PFSK-1 (cell line): ENCODE measurements around the gene HSPBAP1.

Experiments used
- FOXP2 ChIP-seq: optimal IDR thresholded peaks from 2 replicates; pipeline ENCODE3; 2011; ENCODE audit warnings: borderline replicate concordance, control low read depth, inconsistent platforms; ENCODE audit not compliant: insufficient read depth; ENCODE audit errors: extremely low read length, extremely low read depth
- POLR2AphosphoS5 ChIP-seq: IDR thresholded peaks from 2 replicates; pipeline ENCODE4 v1.6.1; 2012; ENCODE audit warnings: low read depth, mild to moderate bottlenecking, control low read depth, low read length, moderate library complexity
- REST ChIP-seq, 2 experiments: IDR thresholded peaks; 2 replicates each; pipeline versions ENCODE4 v1.6.1 to v1.8.0; 2011 to 2012; ENCODE audit warnings: low read depth in 2 of 2, low read length in 2 of 2, control low read depth in 1 of 2, inconsistent platforms in 1 of 2, mild to moderate bottlenecking in 1 of 2, moderate library complexity in 1 of 2; ENCODE audit not compliant: insufficient read depth in 1 of 2
- SIN3A ChIP-seq: IDR thresholded peaks from 2 replicates; pipeline ENCODE4 v1.6.1; 2012; ENCODE audit warnings: mild to moderate bottlenecking, low read length, moderate library complexity, borderline replicate concordance; ENCODE audit not compliant: insufficient read depth
- TAF1 ChIP-seq: IDR thresholded peaks from 2 replicates; pipeline ENCODE4 v1.6.1; 2012; ENCODE audit warnings: low read length, control low read depth, borderline replicate concordance; ENCODE audit not compliant: insufficient read depth

The HSPBAP1 gene

DNA sequence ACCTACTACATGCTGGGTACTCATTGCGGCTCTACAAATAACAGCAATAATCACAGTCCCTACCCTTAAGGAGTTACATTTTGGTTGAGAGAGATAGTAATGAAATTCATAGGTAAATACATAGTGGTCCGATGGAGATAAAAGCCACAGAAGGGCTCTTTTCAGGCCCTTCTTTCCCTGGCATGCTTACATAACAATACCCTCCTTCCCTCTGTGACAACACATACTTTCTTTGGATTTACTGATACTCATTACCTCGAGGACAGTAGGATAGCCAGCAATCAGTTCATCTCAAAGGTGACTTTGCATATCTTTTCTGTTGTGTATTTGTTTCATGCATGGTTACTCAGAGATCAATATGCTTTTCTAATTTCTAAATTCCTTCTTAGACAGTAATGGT is 54.5 kb downstream of the HSPBAP1 start:
- TF ChIP-seq FOXP2, result no peak
- no peak for TF ChIP-seq POLR2AphosphoS5
- no peak for TF ChIP-seq SIN3A
- TF ChIP-seq TAF1, result no peak
- no peak for TF ChIP-seq REST (IDR thresholded peaks at IDR 0.05; ENCODE audit: insufficient read depth in 1 of 2, low read depth in 2 of 2, low read length in 2 of 2)

DNA sequence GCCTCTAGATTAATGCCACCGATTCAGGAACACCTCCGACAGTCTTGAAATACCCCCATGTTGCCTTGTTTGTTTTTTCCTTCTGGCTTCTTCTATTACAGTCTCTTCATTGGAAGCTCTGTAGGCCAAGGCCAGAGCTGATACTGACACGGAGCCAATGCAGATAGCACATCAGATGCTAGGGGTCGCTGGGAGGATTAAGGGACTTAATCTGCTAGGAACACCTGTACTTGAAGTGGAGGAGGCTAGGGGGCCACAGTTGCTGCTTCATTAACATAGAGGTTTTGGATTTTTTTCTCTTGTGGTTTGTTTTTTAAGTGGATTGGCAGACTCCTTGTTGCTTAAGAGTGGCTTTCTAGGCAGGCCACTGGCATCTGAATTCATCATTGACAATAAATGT is 63.4 kb downstream of the HSPBAP1 start:
- TF ChIP-seq POLR2AphosphoS5 (no peak), REST (IDR thresholded peaks at IDR 0.05; ENCODE audit: insufficient read depth in 1 of 2, low read depth in 2 of 2, low read length in 2 of 2) (no peak), FOXP2 (no peak), TAF1 (no peak), SIN3A (no peak)

DNA sequence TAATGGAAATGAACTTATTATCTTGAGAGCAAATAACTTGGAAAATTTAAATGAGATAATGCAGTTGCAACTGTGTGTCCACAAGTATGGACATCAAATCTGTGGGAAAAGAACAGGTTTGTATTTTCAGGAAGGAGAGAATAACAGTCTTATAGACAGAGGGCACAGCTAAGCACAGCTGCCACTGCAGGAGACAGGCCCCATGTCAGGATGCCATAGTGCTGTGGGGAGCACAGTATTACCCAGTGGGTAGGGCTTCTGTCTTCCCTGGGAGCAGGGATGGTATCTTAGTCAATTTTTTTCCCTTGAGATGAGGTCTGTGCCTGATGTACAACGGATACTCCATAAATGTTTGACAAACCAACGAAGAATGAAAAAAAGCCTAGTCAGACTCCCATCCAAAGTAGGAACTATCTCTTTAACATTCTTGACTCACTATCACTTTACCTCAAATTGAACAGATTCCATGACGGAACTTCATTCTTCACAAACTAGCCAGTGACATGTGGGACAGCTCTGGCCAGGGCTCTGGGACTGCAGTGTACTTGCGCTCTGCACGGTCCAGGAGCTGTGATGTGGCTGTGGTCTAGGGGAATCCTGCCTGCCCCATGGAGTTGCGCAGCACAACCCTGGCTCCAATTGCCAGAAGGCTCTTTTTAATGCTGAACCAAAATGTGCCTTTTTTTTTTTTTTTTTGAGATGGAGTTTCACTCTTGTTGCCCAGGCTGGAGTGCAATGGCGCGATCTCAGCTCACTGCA is 64.7 kb downstream of the HSPBAP1 start:
- TF ChIP-seq FOXP2 (no peak), TAF1 (no peak), POLR2AphosphoS5 (no peak)

GRCh38 chr3:122728186-122728585 is 65.4 kb downstream of the HSPBAP1 start:
- TF ChIP-seq TAF1 (no peak), SIN3A (no peak), FOXP2 (no peak), REST (IDR thresholded peaks at IDR 0.05; ENCODE audit: insufficient read depth in 1 of 2, low read depth in 2 of 2, low read length in 2 of 2) (no peak), POLR2AphosphoS5 (no peak)

GRCh38 chr3:122727766-122728165 is 65.9 kb downstream of the HSPBAP1 start:
- TF ChIP-seq REST (IDR thresholded peaks at IDR 0.05; ENCODE audit: insufficient read depth in 1 of 2, low read depth in 2 of 2, low read length in 2 of 2), result no peak
- TF ChIP-seq SIN3A, result no peak
